C4-2B (cell line): ENCODE data around the gene CDC42EP2.

Experiments used
- CTCF ChIP-seq: fragments of 450-650 bp; conservative IDR thresholded peaks from 2 replicates; pipeline ENCODE4 v1.5.1; 2017; ENCODE audit warnings: mild to moderate bottlenecking
- ZFX ChIP-seq: fragments of 450-650 bp; IDR thresholded peaks from 2 replicates; pipeline ENCODE4 v1.6.1; 2017

DNA sequence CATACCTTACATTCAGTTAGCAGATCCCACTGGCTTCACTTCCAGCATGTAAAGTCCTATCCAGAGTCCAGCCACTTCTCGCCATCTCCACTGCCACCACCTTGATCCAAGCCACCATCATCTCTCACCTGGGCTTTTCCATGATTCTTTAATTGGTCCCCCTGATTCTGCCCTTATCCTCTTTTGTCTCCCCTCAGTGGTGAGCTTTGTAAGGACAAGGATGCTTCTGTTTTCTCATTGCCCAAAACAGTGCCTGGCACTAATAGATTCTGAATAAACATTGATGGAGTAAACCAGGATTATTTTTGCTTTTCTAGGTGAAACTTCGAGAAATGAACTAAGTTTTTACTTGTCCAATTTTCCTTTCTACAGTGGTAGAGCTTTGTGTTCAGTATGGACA is 48.5 kb upstream of the CDC42EP2 start:
- TF ChIP-seq CTCF (peak; percentile 75), ZFX (no peak)
